Measurements from ENCODE around the gene ZNF518A. TPM values are rescaled to one million over a fixed set of nuclear protein-coding genes. Genes with fewer than 3 reads are reported as not detected.

ZNF518A gene
- total RNA-seq, 1 experiment from 2014 or later = 36.2 TPM

GRCh38 chr10:96089670-96090462 is 40.2 kb upstream of the ZNF518A start:
- no CpG with 5 or more reads among the region's 47 CpGs for WGBS (ENCODE audit: extremely low coverage, insufficient read length, low lambda C conversion rate)
- Mint-ChIP-seq H3K4me1 (no peaks in the 10 kb centered on the region), H3K9me3 (no peaks in the 10 kb centered on the region), H3K4me3 (no peak overlapping the region), H3K27me3 (ENCODE audit: low read depth) (no peaks in the 10 kb centered on the region; the same call in 1 of the 2 replicates), H3K27ac (no peak overlapping the region), H3K36me3 (ENCODE audit: insufficient read depth in 1 of 3, low read depth in 3 of 3) (no peaks in the 10 kb centered on the region)
- no peak overlapping the region for H2BK5ac ChIP-seq (ENCODE audit: insufficient read length, low read length)
- H4K91ac ChIP-seq (ENCODE audit: insufficient read length, low read depth, low read length) = no peak overlapping the region
- H2BK120ac ChIP-seq (ENCODE audit: low read depth, low read length, poor library complexity, severe bottlenecking) = no peak overlapping the region
- H4K8ac ChIP-seq (replicated peaks; ENCODE audit: insufficient read length, low read depth, low read length) = no peak overlapping the region
- H2BK15ac ChIP-seq (ENCODE audit: low read depth, low read length) = no peak overlapping the region; the same call in 1 of the 2 replicates
- no peak overlapping the region for H3K4ac ChIP-seq (ENCODE audit: low read depth, low read length)
- H3K9me3 ChIP-seq (ENCODE audit: control insufficient read depth, low read depth, low read length) = no peaks in the 10 kb centered on the region
- no peak overlapping the region for H2AFZ ChIP-seq (ENCODE audit: low read length)
- no peaks in the 10 kb centered on the region for H3K79me1 ChIP-seq (ENCODE audit: insufficient read depth, low read depth, low read length, poor library complexity, severe bottlenecking)
- TF ChIP-seq CTCF (conservative IDR thresholded peaks at IDR 0.05) = no peak
- H4K5ac ChIP-seq (ENCODE audit: insufficient read length, low read depth, low read length) = peak overlapping the region; percentile 96
- no peak overlapping the region for H3K56ac ChIP-seq (ENCODE audit: insufficient read length, low read depth, low read length)
- H2BK20ac ChIP-seq (ENCODE audit: low read depth, low read length, poor library complexity, severe bottlenecking) = no peak overlapping the region
- H3T11ph ChIP-seq (ENCODE audit: low read length) = no peak overlapping the region
- no peak overlapping the region for H3K18ac ChIP-seq (ENCODE audit: insufficient read length, low read depth, low read length)
- no peaks in the 10 kb centered on the region for H4K20me1 ChIP-seq (ENCODE audit: control insufficient read depth, insufficient read depth, insufficient read length)
- H3K23ac ChIP-seq (ENCODE audit: insufficient read length, low read depth, low read length) = no peak overlapping the region
- no peaks in the 10 kb centered on the region for H3K79me2 ChIP-seq (ENCODE audit: insufficient read depth, low read length)
- no peaks in the 10 kb centered on the region; the same call in 1 of the 2 replicates for H3K27me3 ChIP-seq (ENCODE audit: insufficient read depth, low read length)
- no peak overlapping the region for H2AK5ac ChIP-seq (ENCODE audit: insufficient read length, low read length)
- no peak overlapping the region for H2BK12ac ChIP-seq (ENCODE audit: insufficient read length, low read depth, low read length)
- H3K27ac ChIP-seq (ENCODE audit: insufficient read length, low read depth, low read length) = peak overlapping the region; percentile 30
- peak overlapping the region; percentile 60 for H3K9ac ChIP-seq (ENCODE audit: extremely low read depth, insufficient read length, low read length)
- peak; percentile 31 for DNase-seq
- no peaks in the 10 kb centered on the region for H3K4me1 ChIP-seq (ENCODE audit: insufficient read depth, low read length)
- H3K23me2 ChIP-seq (ENCODE audit: insufficient read length, low read depth, low read length, poor library complexity, severe bottlenecking) = no peaks in the 10 kb centered on the region
- H3K14ac ChIP-seq (ENCODE audit: insufficient read depth, low read length) = no peak overlapping the region
- peak overlapping the region; percentile 20 for H3K4me2 ChIP-seq (ENCODE audit: insufficient read depth, insufficient read length, low read length)
